ENCODE data around the gene ERH. TPM values are rescaled to one million over a fixed set of nuclear protein-coding genes. Genes with fewer than 3 reads are reported as not detected.

ERH gene
- total RNA-seq, 1 donor from 2014 or later: 141 TPM

DNA sequence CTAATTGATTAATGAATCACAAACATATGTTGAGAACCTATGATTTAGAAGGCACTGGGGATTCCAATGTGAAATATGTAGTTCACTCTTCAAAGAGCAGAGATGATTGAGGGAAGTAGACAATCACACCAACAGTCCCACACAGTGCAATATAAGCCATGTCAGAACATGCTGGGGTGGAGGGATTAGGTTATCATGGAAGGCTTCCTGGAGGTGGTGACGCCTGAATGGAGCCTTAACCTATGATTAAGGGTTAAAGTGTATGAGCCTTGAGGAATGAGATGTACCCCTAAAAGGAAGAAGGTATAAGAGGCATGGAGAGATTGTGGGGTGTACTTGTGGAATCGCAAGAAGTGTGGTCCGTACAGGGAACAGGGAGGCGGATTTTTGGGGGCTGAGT lies 31.3 kb downstream of the ERH start:
- TF ChIP-seq, protein P1, sequence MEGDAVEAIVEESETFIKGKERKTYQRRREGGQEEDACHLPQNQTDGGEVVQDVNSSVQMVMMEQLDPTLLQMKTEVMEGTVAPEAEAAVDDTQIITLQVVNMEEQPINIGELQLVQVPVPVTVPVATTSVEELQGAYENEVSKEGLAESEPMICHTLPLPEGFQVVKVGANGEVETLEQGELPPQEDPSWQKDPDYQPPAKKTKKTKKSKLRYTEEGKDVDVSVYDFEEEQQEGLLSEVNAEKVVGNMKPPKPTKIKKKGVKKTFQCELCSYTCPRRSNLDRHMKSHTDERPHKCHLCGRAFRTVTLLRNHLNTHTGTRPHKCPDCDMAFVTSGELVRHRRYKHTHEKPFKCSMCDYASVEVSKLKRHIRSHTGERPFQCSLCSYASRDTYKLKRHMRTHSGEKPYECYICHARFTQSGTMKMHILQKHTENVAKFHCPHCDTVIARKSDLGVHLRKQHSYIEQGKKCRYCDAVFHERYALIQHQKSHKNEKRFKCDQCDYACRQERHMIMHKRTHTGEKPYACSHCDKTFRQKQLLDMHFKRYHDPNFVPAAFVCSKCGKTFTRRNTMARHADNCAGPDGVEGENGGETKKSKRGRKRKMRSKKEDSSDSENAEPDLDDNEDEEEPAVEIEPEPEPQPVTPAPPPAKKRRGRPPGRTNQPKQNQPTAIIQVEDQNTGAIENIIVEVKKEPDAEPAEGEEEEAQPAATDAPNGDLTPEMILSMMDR (IDR thresholded peaks at IDR 0.05; ENCODE audit: insufficient read depth, low read length, poor library complexity, severe bottlenecking): no peak
- DNase-seq (ENCODE audit: low read depth): no peak
- H3K27me3 ChIP-seq (ENCODE audit: control insufficient read depth, insufficient read depth, low read length): no peaks in the 10 kb centered on the region
- H3K4me3 ChIP-seq (ENCODE audit: low read depth, low read length): no peak overlapping the region
- H3K36me3 ChIP-seq (ENCODE audit: control insufficient read depth, insufficient read depth, low read length): no peaks in the 10 kb centered on the region

DNA sequence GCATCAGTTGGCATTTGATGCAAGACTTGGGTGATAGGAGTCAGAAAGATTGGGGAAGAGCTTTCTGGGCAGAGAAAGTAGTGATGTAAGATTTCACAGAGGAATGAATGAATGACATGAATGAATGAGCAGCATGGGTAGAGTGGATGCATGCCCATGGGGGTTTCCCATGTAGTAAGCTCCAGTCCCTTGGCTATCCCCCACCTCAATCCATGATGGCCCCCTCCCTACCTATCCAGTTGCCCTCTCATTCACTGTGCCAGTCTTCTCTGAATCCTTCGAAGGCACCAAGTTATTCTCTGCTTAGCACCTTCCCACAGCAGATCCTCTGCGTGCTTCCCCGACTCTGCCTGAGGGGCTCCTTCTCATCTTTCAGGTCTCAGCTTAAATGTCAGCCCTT lies 32.0 kb downstream of the ERH start:
- no peaks in the 10 kb centered on the region for H3K36me3 ChIP-seq (ENCODE audit: control insufficient read depth, insufficient read depth, low read length)
- no peaks in the 10 kb centered on the region for H3K27me3 ChIP-seq (ENCODE audit: control insufficient read depth, insufficient read depth, low read length)
- no peak overlapping the region for H3K4me3 ChIP-seq (ENCODE audit: low read depth, low read length)
- TF ChIP-seq, protein P1 (IDR thresholded peaks at IDR 0.05; ENCODE audit: insufficient read depth, low read length, poor library complexity, severe bottlenecking): no peak
- no peak for DNase-seq (ENCODE audit: low read depth)

DNA sequence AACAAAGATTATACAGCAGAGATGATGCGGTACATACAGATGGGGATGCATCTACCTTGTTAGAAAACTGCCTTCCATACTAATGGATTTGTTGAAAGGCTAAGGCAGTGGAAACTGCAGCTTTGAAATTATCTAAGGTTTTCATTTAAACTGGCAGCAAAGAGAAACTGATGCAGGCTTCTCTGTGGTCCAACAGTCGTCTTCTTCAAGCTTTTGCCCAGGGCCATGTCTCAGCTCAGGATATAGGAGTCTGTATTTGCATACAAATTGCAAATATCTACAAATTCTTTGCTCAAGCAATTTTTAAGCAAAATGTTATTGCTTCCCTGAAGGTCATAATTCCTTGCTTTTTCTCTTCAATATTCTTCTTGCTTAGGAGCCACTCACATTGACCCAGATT lies 33.7 kb downstream of the ERH start:
- no peak overlapping the region for H3K4me3 ChIP-seq (ENCODE audit: low read depth, low read length)
- H3K27me3 ChIP-seq (ENCODE audit: control insufficient read depth, insufficient read depth, low read length): no peaks in the 10 kb centered on the region
- H3K36me3 ChIP-seq (ENCODE audit: control insufficient read depth, insufficient read depth, low read length): no peaks in the 10 kb centered on the region
- TF ChIP-seq, protein P1 (IDR thresholded peaks at IDR 0.05; ENCODE audit: insufficient read depth, low read length, poor library complexity, severe bottlenecking): no peak
- no peak for DNase-seq (ENCODE audit: low read depth)

DNA sequence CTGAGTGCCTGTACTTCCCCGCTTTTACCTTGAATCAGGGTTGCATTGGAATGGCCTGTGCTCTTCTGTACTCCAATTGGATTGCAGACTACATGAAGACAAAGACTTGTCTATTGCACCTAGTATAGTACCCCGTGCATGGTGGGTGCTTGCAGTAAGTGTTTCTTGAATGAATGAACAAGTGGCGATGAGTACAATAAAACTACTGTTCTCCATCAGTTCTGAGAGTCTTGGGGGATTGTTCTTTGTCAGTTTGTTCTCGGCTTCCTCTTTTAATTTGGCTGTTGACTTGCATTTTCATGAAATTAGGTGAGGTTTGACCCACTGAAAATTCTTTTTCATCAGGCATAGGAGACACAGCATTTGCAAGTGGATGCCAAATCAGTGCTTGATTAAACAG lies 34.1 kb downstream of the ERH start:
- DNase-seq (ENCODE audit: low read depth): no peak
- Histone ChIP-seq H3K27me3 (ENCODE audit: control insufficient read depth, insufficient read depth, low read length) (no peaks in the 10 kb centered on the region), H3K36me3 (ENCODE audit: control insufficient read depth, insufficient read depth, low read length) (no peaks in the 10 kb centered on the region), H3K4me3 (ENCODE audit: low read depth, low read length) (no peak overlapping the region)
- TF ChIP-seq, protein P1 (IDR thresholded peaks at IDR 0.05; ENCODE audit: insufficient read depth, low read length, poor library complexity, severe bottlenecking): no peak

DNA sequence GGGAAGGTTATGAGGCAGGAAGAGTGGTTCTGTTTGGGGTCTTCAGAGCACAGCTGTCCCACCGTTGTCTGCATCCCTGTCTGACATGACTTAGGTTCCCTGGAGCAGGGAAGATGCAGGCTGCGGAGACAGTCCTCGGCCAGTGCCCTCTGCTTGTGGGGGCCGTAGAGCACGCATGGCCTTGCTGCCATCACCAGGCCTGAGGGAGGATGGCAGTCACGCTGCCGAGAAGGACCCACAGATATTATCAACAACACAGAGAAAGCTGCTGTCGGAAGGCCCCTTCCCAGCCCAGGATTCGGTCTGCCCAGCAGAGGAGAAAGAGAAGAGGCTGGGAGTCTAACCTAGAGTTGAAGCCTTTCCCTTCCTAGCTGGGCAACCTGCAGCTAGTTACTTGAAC lies 35.0 kb downstream of the ERH start:
- TF ChIP-seq, protein P1 (IDR thresholded peaks at IDR 0.05; ENCODE audit: insufficient read depth, low read length, poor library complexity, severe bottlenecking): peak; percentile 64
- no peak for DNase-seq (ENCODE audit: low read depth)
- H3K27me3 ChIP-seq (ENCODE audit: control insufficient read depth, insufficient read depth, low read length): no peaks in the 10 kb centered on the region
- no peak overlapping the region for H3K4me3 ChIP-seq (ENCODE audit: low read depth, low read length)
- H3K36me3 ChIP-seq (ENCODE audit: control insufficient read depth, insufficient read depth, low read length): no peaks in the 10 kb centered on the region

DNA sequence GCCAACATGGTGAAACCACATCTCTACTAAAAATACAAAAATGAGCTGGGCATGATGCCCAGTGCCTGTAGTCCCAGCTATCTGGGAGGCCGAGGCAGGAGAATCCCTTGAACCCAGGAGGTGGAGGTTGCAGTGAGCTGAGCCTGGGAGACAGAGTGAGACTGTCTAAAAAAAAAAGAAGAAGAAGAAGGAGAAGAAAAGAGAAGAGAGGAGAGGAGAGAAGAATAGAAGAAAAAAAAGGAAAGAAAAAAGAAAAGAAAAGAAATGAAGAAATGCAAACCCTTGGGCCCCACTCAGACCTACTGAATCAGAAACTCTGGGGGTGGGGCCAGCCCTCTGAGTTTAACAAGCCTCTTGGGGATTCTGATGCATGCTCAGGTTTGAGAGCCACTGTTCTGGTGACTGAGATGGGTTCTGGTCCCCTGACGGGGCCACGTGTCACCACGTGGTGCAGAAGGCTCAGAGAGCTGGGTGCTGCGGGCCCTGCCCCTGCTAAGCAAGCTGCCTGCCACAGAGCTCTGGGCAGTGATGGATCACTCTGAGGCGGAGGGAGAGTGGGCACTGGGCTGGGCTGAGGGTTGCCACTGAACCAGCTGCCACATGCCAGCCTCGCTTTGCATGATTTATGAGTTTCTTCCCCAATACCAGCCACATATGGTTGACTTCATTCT lies 37.5 kb downstream of the ERH start:
- no peak overlapping the region for H3K4me3 ChIP-seq (ENCODE audit: low read depth, low read length)
- no peaks in the 10 kb centered on the region for H3K36me3 ChIP-seq (ENCODE audit: control insufficient read depth, insufficient read depth, low read length)
- no peaks in the 10 kb centered on the region for H3K27me3 ChIP-seq (ENCODE audit: control insufficient read depth, insufficient read depth, low read length)
- TF ChIP-seq, protein P1 (IDR thresholded peaks at IDR 0.05; ENCODE audit: insufficient read depth, low read length, poor library complexity, severe bottlenecking): no peak
- no peak for DNase-seq (ENCODE audit: low read depth)
